K562 (cell line): ENCODE results near the gene CCDC85B. TPM values are rescaled to one million over a fixed set of nuclear protein-coding genes. Genes with fewer than 3 reads are reported as not detected.

Experiments used
- BRF1 ChIP-seq: IDR thresholded peaks from 3 replicates; pipeline ENCODE4 v1.6.1; 2011; ENCODE audit warnings: borderline replicate concordance, mild to moderate bottlenecking; ENCODE audit not compliant: insufficient read length; ENCODE audit errors: extremely low read depth
- GABPB2 ChIP-seq: fragments of 250-450 bp; sonication (Bioruptor Pico); conservative IDR thresholded peaks from 2 replicates; pipeline ENCODE4 v1.5.1; 2021; ENCODE audit warnings: mild to moderate bottlenecking
- HLTF ChIP-seq: fragments of 450-650 bp; IDR thresholded peaks from 2 replicates; pipeline ENCODE4 v1.6.1; 2016
- POLR3A ChIP-seq: IDR thresholded peaks from 2 replicates; pipeline ENCODE4 v1.6.1; 2011; ENCODE audit warnings: borderline replicate concordance, mild to moderate bottlenecking, moderate library complexity; ENCODE audit not compliant: insufficient read length, insufficient read depth; ENCODE audit errors: extremely low read depth
- ZNF318 ChIP-seq, 2 experiments: fragments of 450-650 bp; IDR thresholded peaks; 2 replicates each; pipeline ENCODE4 v1.6.1; 2016; ENCODE audit warnings: mild to moderate bottlenecking in 2 of 2, borderline replicate concordance in 1 of 2, low read depth in 1 of 2, moderate library complexity in 1 of 2
- ZNF518B ChIP-seq: fragments of 250-450 bp; sonication (Bioruptor Pico); IDR thresholded peaks from 2 replicates; pipeline ENCODE4 v1.5.0; 2021; ENCODE audit warnings: mild to moderate bottlenecking, moderate library complexity
- ZNF75A ChIP-seq: fragments of 450-650 bp; formaldehyde crosslinking; IDR thresholded peaks from 2 replicates; pipeline ENCODE4 v1.4.0; 2020; ENCODE audit warnings: mild to moderate bottlenecking
- polyA plus RNA-seq, 8 experiments: library from polyadenylated mRNA; depleted of rRNA in 4 of 8; stranded (reverse) in 5 of 8; unstranded in 3 of 8; fragments of >200 nt; fragmentation: Nextera tagmentation in 2 of 8; fragmentation: Illumina TruSeq in 1 of 8; extraction: Ambion mirVana in 2 of 8; extraction: Trizol in 1 of 8; gene quantifications; 2 replicates each; pipeline versions ENCODE4 v1.2.1 to v1.2.3, GENCODE V29; 2011 to 2014; ENCODE audit warnings: inconsistent platforms in 1 of 8, missing spikeins in 1 of 8
- total RNA-seq, 7 experiments: library from RNA; depleted of rRNA in 6 of 7; stranded (reverse); fragments of >200 nt in 6 of 7; fragmentation: Illumina TruSeq in 2 of 7; extraction: Trizol in 2 of 7; gene quantifications; 2 replicates each; pipeline versions ENCODE4 v1.2.1 to v1.2.3, GENCODE V29; 2011 to 2021; ENCODE audit warnings: low replicate concordance in 1 of 7
- TF ChIP-seq, protein P1 (sequence below): fragments of 450-650 bp; IDR thresholded peaks from 2 replicates; pipeline ENCODE4 v1.6.1; 2016; ENCODE audit warnings: antibody characterized with exemption
- TF ChIP-seq, protein P2 (sequence below): fragments of 250-450 bp; sonication (Bioruptor Pico); IDR thresholded peaks from 2 replicates; pipeline ENCODE4 v1.5.0; 2020; ENCODE audit warnings: mild to moderate bottlenecking

Gene CCDC85B
- total and polyA plus RNA-seq, 9 of the 15 experiments (the other 6 are each of a cell fraction or from before 2014, with no cell fraction given) = 0.14 to 138 (median 6.2) TPM

DNA sequence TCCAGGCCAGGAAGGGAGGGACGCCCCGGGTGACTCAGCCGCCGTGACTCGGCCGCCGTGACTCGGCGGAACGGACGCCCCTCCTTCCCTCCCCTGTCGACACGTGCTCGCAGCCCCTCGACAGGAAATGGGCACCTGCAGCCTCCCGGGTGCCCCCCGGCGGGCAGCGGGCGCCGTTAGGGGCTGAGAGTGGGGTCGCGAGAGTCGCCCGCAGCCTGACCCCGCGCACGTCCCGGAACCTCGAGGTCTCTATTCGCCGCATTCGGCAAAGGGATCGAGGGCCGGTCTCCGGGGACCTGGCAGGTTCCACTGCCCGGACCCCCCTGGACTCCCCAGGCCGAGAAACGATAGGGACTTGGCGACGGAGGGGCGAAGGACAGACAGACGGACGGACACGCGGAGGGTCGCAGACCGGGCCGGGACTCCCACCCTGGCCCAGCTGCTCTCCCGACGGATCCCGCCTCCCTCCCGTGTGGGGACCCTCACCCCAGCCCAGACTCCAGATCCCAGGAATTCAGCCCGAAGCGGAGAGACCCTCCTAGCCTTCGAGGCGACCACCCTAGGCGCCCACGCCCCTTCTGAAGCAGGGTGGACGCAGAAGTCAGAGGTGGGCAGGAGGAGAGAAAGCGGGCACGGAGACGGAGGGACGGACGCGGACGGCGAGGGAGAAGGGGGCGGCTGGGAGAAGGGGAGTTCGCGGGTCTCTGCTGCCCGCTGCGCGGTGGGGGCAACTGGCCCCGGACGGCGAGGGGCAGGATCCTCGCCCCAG, 9.1 kb downstream of the CCDC85B start (continued):
- TF ChIP-seq, protein P1, sequence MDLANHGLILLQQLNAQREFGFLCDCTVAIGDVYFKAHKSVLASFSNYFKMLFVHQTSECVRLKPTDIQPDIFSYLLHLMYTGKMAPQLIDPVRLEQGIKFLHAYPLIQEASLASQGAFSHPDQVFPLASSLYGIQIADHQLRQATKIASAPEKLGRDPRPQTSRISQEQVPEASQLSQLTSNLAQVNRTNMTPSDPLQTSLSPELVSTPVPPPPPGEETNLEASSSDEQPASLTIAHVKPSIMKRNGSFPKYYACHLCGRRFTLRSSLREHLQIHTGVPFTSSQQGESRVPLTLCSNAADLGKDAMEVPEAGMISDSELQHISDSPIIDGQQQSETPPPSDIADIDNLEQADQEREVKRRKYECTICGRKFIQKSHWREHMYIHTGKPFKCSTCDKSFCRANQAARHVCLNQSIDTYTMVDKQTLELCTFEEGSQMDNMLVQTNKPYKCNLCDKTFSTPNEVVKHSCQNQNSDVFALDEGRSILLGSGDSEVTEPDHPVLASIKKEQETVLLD = peak; percentile 38; the same call in 1 of the 2 replicates
- TF ChIP-seq HLTF (no peak), GABPB2 (CRISPR knock-in tag) (no peak), ZNF318 (IDR thresholded peaks at IDR 0.05; ENCODE audit: borderline replicate concordance in 1 of 2, low read depth in 1 of 2) (peak in 1 of 2 experiments; percentile 57; a peak in 2 of 4 replicates), ZNF75A (CRISPR knock-in tag) (no peak), POLR3A (no peak), BRF1 (no peak), ZNF518B (CRISPR knock-in tag) (no peak)
- TF ChIP-seq, protein P2, sequence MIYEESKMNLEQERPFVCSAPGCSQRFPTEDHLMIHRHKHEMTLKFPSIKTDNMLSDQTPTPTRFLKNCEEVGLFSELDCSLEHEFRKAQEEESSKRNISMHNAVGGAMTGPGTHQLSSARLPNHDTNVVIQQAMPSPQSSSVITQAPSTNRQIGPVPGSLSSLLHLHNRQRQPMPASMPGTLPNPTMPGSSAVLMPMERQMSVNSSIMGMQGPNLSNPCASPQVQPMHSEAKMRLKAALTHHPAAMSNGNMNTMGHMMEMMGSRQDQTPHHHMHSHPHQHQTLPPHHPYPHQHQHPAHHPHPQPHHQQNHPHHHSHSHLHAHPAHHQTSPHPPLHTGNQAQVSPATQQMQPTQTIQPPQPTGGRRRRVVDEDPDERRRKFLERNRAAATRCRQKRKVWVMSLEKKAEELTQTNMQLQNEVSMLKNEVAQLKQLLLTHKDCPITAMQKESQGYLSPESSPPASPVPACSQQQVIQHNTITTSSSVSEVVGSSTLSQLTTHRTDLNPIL (CRISPR knock-in tag) = no peak
